ENCODE results near the gene HS6ST1.

The HS6ST1 gene

DNA sequence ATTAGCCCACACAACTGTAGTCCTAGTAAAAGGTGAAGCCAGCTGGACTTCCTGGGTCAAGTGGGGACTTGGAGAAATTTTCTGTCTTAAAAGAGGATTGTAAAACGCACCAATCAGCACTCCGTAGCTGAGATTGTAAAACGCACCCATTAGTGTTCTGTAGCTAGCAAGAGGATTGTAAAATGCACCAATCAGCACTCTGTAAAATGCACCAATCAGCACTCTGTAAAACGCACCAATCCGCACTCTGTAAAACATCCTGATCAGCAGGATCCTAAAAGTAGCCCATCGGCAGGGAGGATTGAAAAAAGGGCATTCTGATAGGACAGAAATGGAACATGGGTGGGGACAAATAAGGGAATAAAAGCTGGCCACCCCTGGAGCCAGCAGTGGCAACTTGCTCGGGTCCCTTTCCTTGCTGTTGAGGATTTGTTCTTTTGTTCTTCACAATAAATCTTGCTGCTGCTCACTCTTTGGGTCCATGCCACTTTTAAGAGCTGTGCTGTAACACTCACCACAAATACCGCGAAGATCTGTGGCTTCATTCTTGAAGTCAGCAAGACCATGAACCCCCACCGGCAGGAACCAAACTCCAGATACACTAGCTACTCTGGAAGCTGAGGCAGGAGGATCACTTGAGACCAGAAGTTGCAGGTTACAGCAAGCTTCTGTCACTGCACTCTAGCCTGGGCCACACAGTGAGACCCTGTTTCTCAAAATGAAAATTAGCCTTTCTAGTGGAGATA is 102.6 kb downstream of the HS6ST1 start:
- Histone ChIP-seq H3K4me1 (ENCODE audit: control insufficient read depth, insufficient read depth, low read length) (no peaks in the 10 kb centered on the region), H3K27ac (ENCODE audit: insufficient read depth, low read depth, low read length, poor library complexity, severe bottlenecking) (no peak overlapping the region), H3K27me3 (ENCODE audit: control insufficient read depth, insufficient read depth, low read length, poor library complexity, severe bottlenecking) (no peaks in the 10 kb centered on the region), H3K9me3 (ENCODE audit: control insufficient read depth, low read length) (no peaks in the 10 kb centered on the region), H3K4me3 (ENCODE audit: insufficient read depth, low read depth, low read length) (no peak overlapping the region), H3K36me3 (ENCODE audit: control insufficient read depth, insufficient read depth, low read length) (no peaks in the 10 kb centered on the region)
- WGBS, 2 experiments, result 92% methylated on average over 10 of the region's 10 CpGs

Data from ectodermal cell (in vitro differentiated cells).